Vagina (tissue), 2 donors: ENCODE measurements around the gene CDIP1.

Experiments
- CTCF ChIP-seq, 3 experiments: fragments of 450-650 bp in 2 of 3; fragments of 200-600 bp in 1 of 3; sonication (generic) in 1 of 3; IDR thresholded peaks; one replicate each; pipeline ENCODE4 v1.5.1; 2017 to 2019; ENCODE audit warnings: antibody characterized with exemption in 3 of 3, mild to moderate bottlenecking in 2 of 3, moderate library complexity in 2 of 3
- POLR2A ChIP-seq, 2 donors: fragments of 450-650 bp; IDR thresholded peaks; one replicate each; pipeline ENCODE4 v1.6.1; 2017; ENCODE audit warnings: antibody characterized with exemption in 2 of 2, mild to moderate bottlenecking in 2 of 2, moderate library complexity in 2 of 2

GRCh38 chr16:4533490-4533889 is 5.1 kb downstream of the CDIP1 start:
- TF ChIP-seq CTCF (IDR thresholded peaks at IDR 0.05): no peak
- no peak for TF ChIP-seq POLR2A (IDR thresholded peaks at IDR 0.05)
